ENCODE data around the gene MLLT1. TPM values are rescaled to one million over a fixed set of nuclear protein-coding genes. Genes with fewer than 3 reads are reported as not detected.
A peak's percentile ranks its signal among the peaks of the same experiment; 100 is the strongest.

Gene MLLT1
- total RNA-seq, 2 donors from 2014 or later = 16.3 to 23.7 TPM

DNA sequence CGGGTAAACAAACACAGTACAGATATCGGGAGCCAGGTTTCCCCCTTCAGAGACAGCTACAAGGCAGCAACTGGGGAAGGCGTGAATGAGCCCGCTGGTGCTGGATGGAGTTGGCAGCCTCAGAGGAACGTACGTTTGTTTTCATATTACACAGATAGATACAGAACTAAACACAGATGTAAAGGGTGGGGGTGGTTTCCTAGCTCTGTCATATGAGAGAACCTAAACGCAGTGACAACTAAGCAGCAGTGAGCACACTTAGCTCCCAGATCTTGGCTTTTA is 32.8 kb downstream of the MLLT1 start:
- TF ChIP-seq POLR2A (IDR thresholded peaks at IDR 0.05) = no peak
- TF ChIP-seq, protein P1, sequence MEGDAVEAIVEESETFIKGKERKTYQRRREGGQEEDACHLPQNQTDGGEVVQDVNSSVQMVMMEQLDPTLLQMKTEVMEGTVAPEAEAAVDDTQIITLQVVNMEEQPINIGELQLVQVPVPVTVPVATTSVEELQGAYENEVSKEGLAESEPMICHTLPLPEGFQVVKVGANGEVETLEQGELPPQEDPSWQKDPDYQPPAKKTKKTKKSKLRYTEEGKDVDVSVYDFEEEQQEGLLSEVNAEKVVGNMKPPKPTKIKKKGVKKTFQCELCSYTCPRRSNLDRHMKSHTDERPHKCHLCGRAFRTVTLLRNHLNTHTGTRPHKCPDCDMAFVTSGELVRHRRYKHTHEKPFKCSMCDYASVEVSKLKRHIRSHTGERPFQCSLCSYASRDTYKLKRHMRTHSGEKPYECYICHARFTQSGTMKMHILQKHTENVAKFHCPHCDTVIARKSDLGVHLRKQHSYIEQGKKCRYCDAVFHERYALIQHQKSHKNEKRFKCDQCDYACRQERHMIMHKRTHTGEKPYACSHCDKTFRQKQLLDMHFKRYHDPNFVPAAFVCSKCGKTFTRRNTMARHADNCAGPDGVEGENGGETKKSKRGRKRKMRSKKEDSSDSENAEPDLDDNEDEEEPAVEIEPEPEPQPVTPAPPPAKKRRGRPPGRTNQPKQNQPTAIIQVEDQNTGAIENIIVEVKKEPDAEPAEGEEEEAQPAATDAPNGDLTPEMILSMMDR (IDR thresholded peaks at IDR 0.05) = no peak
- H3K4me1 ChIP-seq = peaks cover 18% of the 10 kb centered on the region
- H3K27me3 ChIP-seq = no peaks in the 10 kb centered on the region
- intact Hi-C loops (cut with DNase I) = no loop called here
- H3K4me3 ChIP-seq = no peak overlapping the region
- H3K27ac ChIP-seq = no peak overlapping the region
- no peak for ATAC-seq
- 81 to 94% methylated on average over 7 of the region's 7 CpGs for WGBS, 2 donors
- no peaks in the 10 kb centered on the region for H3K9me3 ChIP-seq
- H3K36me3 ChIP-seq (replicated peaks in 1 of 2; ENCODE audit: insufficient read depth in 1 of 2, low read depth in 2 of 2) = no peaks in the 10 kb centered on the region
- DNase-seq = no peak

DNA sequence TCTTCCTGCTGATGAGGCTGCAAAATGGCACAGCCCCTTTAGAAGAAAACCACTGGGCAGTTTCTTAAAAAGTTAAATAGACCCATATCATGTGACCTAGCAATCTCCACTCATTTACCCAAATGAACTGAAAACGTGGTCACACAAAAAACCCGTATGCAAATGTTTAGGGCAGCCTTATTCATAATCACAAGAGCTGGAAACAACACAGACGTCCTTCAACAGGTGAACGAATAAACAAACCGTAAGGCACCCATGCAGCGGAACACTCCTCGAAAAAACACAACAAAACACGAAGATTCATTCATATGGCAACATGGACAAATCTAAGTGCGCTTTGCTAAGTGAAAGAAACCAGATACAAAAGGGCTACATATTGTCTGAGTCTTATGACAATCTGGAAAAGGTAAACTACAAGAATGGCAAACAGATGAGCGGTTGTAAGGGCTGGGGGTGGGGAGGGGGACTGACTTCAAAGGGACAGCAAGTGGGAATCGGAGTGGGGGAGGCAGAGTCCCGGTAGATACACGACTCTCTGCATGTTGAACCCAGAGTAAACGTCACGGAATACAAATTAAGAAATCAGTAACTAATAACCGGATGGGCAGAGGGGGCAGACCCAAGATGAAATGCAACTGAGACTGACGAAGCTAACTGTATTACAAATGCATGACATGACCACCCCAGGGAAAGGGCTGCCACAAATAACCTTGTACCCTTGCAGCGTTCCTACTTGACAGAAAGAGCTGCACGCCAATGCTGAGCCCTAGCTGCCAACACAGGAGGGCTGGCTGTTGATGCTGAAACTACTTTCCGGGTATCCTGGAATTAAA is 33.4 kb downstream of the MLLT1 start:
- 90 to 96% methylated on average over 20 of the region's 20 CpGs for WGBS, 2 donors
- ATAC-seq (no peak), DNase-seq (no peak)
- Histone ChIP-seq H3K4me1 (peaks cover 22% of the 10 kb centered on the region), H3K36me3 (replicated peaks in 1 of 2; ENCODE audit: insufficient read depth in 1 of 2, low read depth in 2 of 2) (no peaks in the 10 kb centered on the region), H3K27ac (no peak overlapping the region), H3K27me3 (no peaks in the 10 kb centered on the region), H3K9me3 (no peaks in the 10 kb centered on the region), H3K4me3 (no peak overlapping the region)
- intact Hi-C loops (cut with DNase I) = no loop called here
- TF ChIP-seq, protein P1 (IDR thresholded peaks at IDR 0.05) = no peak
- TF ChIP-seq POLR2A (IDR thresholded peaks at IDR 0.05) = no peak

GRCh38 chr19:6242677-6243076 is 37.1 kb downstream of the MLLT1 start:
- intact Hi-C loops (cut with DNase I) = no loop called here
- DNase-seq (no peak), ATAC-seq (no peak)
- WGBS, 2 donors = 72 to 74% methylated on average over 9 to 10 of the region's 10 CpGs
- Histone ChIP-seq H3K4me3 (no peak overlapping the region), H3K36me3 (replicated peaks in 1 of 2; ENCODE audit: insufficient read depth in 1 of 2, low read depth in 2 of 2) (no peaks in the 10 kb centered on the region), H3K27ac (no peak overlapping the region), H3K27me3 (no peaks in the 10 kb centered on the region), H3K4me1 (peaks cover 45% of the 10 kb centered on the region), H3K9me3 (no peaks in the 10 kb centered on the region)
- TF ChIP-seq, protein P1 (IDR thresholded peaks at IDR 0.05) = no peak
- TF ChIP-seq POLR2A (IDR thresholded peaks at IDR 0.05) = no peak

GRCh38 chr19:6241680-6242377 is 37.9 kb downstream of the MLLT1 start:
- WGBS, 2 donors = 68 to 75% methylated on average over 5 to 23 of the region's 25 CpGs
- Histone ChIP-seq H3K27ac (peak overlapping the region in 3 of 4 donors; percentile 20 to 44 (median 30)), H3K4me3 (no peak overlapping the region), H3K4me1 (peaks cover 53% of the 10 kb centered on the region), H3K27me3 (no peaks in the 10 kb centered on the region), H3K36me3 (replicated peaks in 1 of 2; ENCODE audit: insufficient read depth in 1 of 2, low read depth in 2 of 2) (no peaks in the 10 kb centered on the region), H3K9me3 (no peaks in the 10 kb centered on the region)
- ATAC-seq (peak; percentile 14), DNase-seq (peak in 3 of 4 donors; percentile 50 to 66 (median 62))
- TF ChIP-seq POLR2A (IDR thresholded peaks at IDR 0.05) = no peak
- TF ChIP-seq, protein P1 (IDR thresholded peaks at IDR 0.05) = no peak
- intact Hi-C loops (cut with DNase I) = no loop called here
